ENCODE measurements around the gene ZNF275. TPM values are rescaled to one million over a fixed set of nuclear protein-coding genes. Genes with fewer than 3 reads are reported as not detected.

ZNF275 gene
- total and polyA plus RNA-seq, 12 donors, result 2.3 to 10.1 (median 7.2) TPM

- intact Hi-C loops (cut with DNase I), result loop anchor here in 1 of 10 donors (10.0 kb wide), 1 partner anchor 109 kb away; no protein-coding TSS in a partner anchor
- WGBS, 2 donors, result 83 to 86% methylated on average over 17 to 26 of the region's 26 CpGs
- TF ChIP-seq CTCF (IDR thresholded peaks at IDR 0.05), result no peak
- Histone ChIP-seq H3K4me1 (no peaks in the 10 kb centered on the region), H3K27me3 (no peaks in the 10 kb centered on the region), H3K36me3 (no peaks in the 10 kb centered on the region), H3K4me3 (no peak overlapping the region), H3K27ac (no peak overlapping the region), H3K9me3 (no peaks in the 10 kb centered on the region)
- DNase-seq (no peak), ATAC-seq (no peak)
Measured at GRCh38 chrX:153395613-153396319, 61.8 kb downstream of the ZNF275 start.

- ATAC-seq (peak in 1 of 8 donors; percentile 23), DNase-seq (no peak)
- no peaks in the 10 kb centered on the region for H3K4me1 ChIP-seq
- TF ChIP-seq CTCF (IDR thresholded peaks at IDR 0.05), result no peak
- H3K9me3 ChIP-seq, result peaks cover 0 to 7% (median 0%) of the 10 kb centered on the region in 11 donors
- H3K27ac ChIP-seq, result no peak overlapping the region
- no peak overlapping the region for H3K4me3 ChIP-seq
- no peaks in the 10 kb centered on the region for H3K27me3 ChIP-seq
- WGBS, 2 donors, result 87 to 92% methylated on average over 22 to 26 of the region's 26 CpGs
- no peaks in the 10 kb centered on the region for H3K36me3 ChIP-seq
- intact Hi-C loops (cut with DNase I), result loop anchor here in 1 of 10 donors (10.0 kb wide), 1 partner anchor 108 kb away; no protein-coding TSS in a partner anchor
Measured at GRCh38 chrX:153396320-153397195, 62.6 kb downstream of the ZNF275 start.

- DNase-seq (no peak), ATAC-seq (no peak)
- intact Hi-C loops (cut with DNase I), result loop anchor here in 1 of 10 donors (10.0 kb wide), 1 partner anchor 107 kb away; no protein-coding TSS in a partner anchor
- H3K4me3 ChIP-seq, result no peak overlapping the region
- H3K27me3 ChIP-seq, result no peaks in the 10 kb centered on the region
- no peak for TF ChIP-seq CTCF (IDR thresholded peaks at IDR 0.05)
- H3K36me3 ChIP-seq, result no peaks in the 10 kb centered on the region
- whole genome bisulfite sequencing, 2 donors, result 82 to 88% methylated on average over 22 to 27 of the region's 27 CpGs
- H3K9me3 ChIP-seq, result peaks cover 0 to 11% (median 0%) of the 10 kb centered on the region in 11 donors
- no peaks in the 10 kb centered on the region for H3K4me1 ChIP-seq
- no peak overlapping the region for H3K27ac ChIP-seq
Measured at GRCh38 chrX:153397256-153397960, 63.5 kb downstream of the ZNF275 start.
